Measurements from ENCODE around the gene RSBN1. TPM values are rescaled to one million over a fixed set of nuclear protein-coding genes. Genes with fewer than 3 reads are reported as not detected.

RSBN1 gene
- total and polyA plus RNA-seq, 10 of the 15 experiments (the other 5 are each of a cell fraction or from before 2014, with no cell fraction given): 2.9 to 26.8 (median 11.5) TPM

GRCh38 chr1:113734357-113735055, 77.8 kb downstream of the RSBN1 start:
- intact Hi-C loops (cut with micrococcal nuclease; ENCODE audit: unreplicated experiment): no loop called here
- no peak for TF ChIP-seq EGR1 (IDR thresholded peaks at IDR 0.05; ENCODE audit: borderline replicate concordance in 1 of 2, low read depth in 2 of 2, low read length in 2 of 2)
- no peak for TF ChIP-seq SMAD5 (IDR thresholded peaks at IDR 0.05; ENCODE audit: low read depth)
- TF ChIP-seq SMC3 (IDR thresholded peaks at IDR 0.05; ENCODE audit: borderline replicate concordance, low read length): no peak
- no peak for TF ChIP-seq FOS (IDR thresholded peaks at IDR 0.05; ENCODE audit: borderline replicate concordance, extremely low read depth, insufficient read length)
- no peak for TF ChIP-seq CEBPZ (IDR thresholded peaks at IDR 0.05; ENCODE audit: low read depth, low read length)
- TF ChIP-seq ZNF207 (IDR thresholded peaks at IDR 0.05; ENCODE audit: borderline replicate concordance): no peak
- no peak for TF ChIP-seq YY1 (IDR thresholded peaks at IDR 0.05; ENCODE audit: low read depth, low read length)
- no peak for TF ChIP-seq SMARCA5 (IDR thresholded peaks at IDR 0.05)
- TF ChIP-seq SREBF2 (IDR thresholded peaks at IDR 0.05; ENCODE audit: low read length): no peak
- no peak for TF ChIP-seq CREB1 (IDR thresholded peaks at IDR 0.05; ENCODE audit: low read depth)
- no peak for TF ChIP-seq SP1 (IDR thresholded peaks at IDR 0.05; ENCODE audit: low read depth, low read length)
- no peak for TF ChIP-seq ZSCAN29 (IDR thresholded peaks at IDR 0.05)
- no peak for TF ChIP-seq CHD2 (IDR thresholded peaks at IDR 0.05; ENCODE audit: borderline replicate concordance, low read depth, low read length)
- Histone ChIP-seq H3K9ac (ENCODE audit: control insufficient read depth, insufficient read depth, low read length) (no peak overlapping the region), H3K9me3 (replicated peaks; ENCODE audit: control insufficient read depth, insufficient read depth, low read length) (no peaks in the 10 kb centered on the region), H2AFZ (ENCODE audit: control insufficient read depth, low read depth, low read length) (no peak overlapping the region), H3K4me1 (ENCODE audit: control insufficient read depth, insufficient read depth, low read length) (no peaks in the 10 kb centered on the region), H3K79me2 (ENCODE audit: control insufficient read depth, insufficient read depth, low read length) (no peaks in the 10 kb centered on the region), H4K20me1 (ENCODE audit: control insufficient read depth, insufficient read depth) (no peaks in the 10 kb centered on the region), H3K4me2 (ENCODE audit: control insufficient read depth, insufficient read depth) (no peak overlapping the region), H3K36me3 (ENCODE audit: control insufficient read depth in 2 of 2, insufficient read depth in 2 of 2, low read length in 1 of 2) (peaks cover 0 to 8% of the 10 kb centered on the region in 2 experiments; a peak in 3 of 4 replicates), H3K4me3 (no peak overlapping the region), H3K27me3 (replicated peaks in 1 of 2; ENCODE audit: control insufficient read depth in 2 of 2, insufficient read depth in 2 of 2, low read length in 1 of 2) (no peaks in the 10 kb centered on the region), H3K27ac (ENCODE audit: control insufficient read depth, insufficient read depth) (no peak overlapping the region)
- WGBS (ENCODE audit: insufficient coverage, insufficient replicate concordance, low lambda C conversion rate, missing lambda C conversion rate): 98% methylated on average over 2 of the region's 2 CpGs
- in situ Hi-C loops (cut with MboI): no loop called here
- SMC1A ChIA-PET (ENCODE audit: uncharacterized antibody, unreplicated experiment): interaction anchor here (0.8 to 1.5 kb wide), 5 partner anchors 9 to 227 kb away, joined by 3 to 4 read pairs (median 3); no protein-coding TSS in a partner anchor
- FAIRE-seq (no peak), ATAC-seq (no peak), DNase-seq (ENCODE audit: low read depth, low spot score) (no peak)
- no TSS peak for BruUV-seq (replicated peaks)
- RAD21 ChIA-PET (ENCODE audit: unreplicated experiment): no interaction called here
- POLR2A ChIA-PET: interaction anchor here (0.8 kb wide), 1 partner anchor 23 kb away, joined by 7 read pairs; no protein-coding TSS in a partner anchor
- CTCF ChIA-PET: interaction anchor here (0.8 to 1.3 kb wide), 3 partner anchors 9 to 28 kb away, joined by 3 to 4 read pairs (median 4); no protein-coding TSS in a partner anchor

Measured in GM12878 (cell line).